Cardiac muscle cell (in vitro differentiated cells and primary cell): ENCODE measurements around the gene WDR89. TPM values are rescaled to one million over a fixed set of nuclear protein-coding genes. Genes with fewer than 3 reads are reported as not detected.
A peak's percentile ranks its signal among the peaks of the same experiment; 100 is the strongest.

Source experiments
- DNase-seq, 2 donors: peaks; one replicate each; pipeline versions ENCODE4 v3.0.0 to v3.0.0-alpha.2; 2010 to 2017; ENCODE audit warnings: low read depth in 1 of 2, low spot score in 1 of 2
- H3K27ac ChIP-seq: fragments of 200-600 bp; sonication (generic); 2 replicates; pipeline ENCODE4 v1.5.1; 2016
- H3K27me3 ChIP-seq: fragments of 200-600 bp; sonication (generic); 2 replicates; pipeline ENCODE4 v1.6.0; 2016; ENCODE audit warnings: control low read depth
- H3K36me3 ChIP-seq: fragments of 200-600 bp; sonication (generic); 2 replicates; pipeline ENCODE4 v1.5.1; 2016; ENCODE audit warnings: control low read depth
- H3K4me1 ChIP-seq: fragments of 200-600 bp; sonication (generic); 2 replicates; pipeline ENCODE4 v1.8.1; 2017; ENCODE audit warnings: low read depth, mild to moderate bottlenecking, mixed run types
- H3K4me3 ChIP-seq: fragments of 200-600 bp; sonication (generic); 2 replicates; pipeline ENCODE4 v1.5.1; 2016; ENCODE audit warnings: mild to moderate bottlenecking
- H3K9me3 ChIP-seq: fragments of 200-600 bp; sonication (generic); 2 replicates; pipeline ENCODE4 v1.5.1; 2017; ENCODE audit warnings: low read depth, mild to moderate bottlenecking, control low read depth
- CTCF ChIP-seq: IDR thresholded peaks from 2 replicates; pipeline ENCODE4 v1.5.1; 2012; ENCODE audit warnings: low read depth, mild to moderate bottlenecking, low read length
- polyA plus RNA-seq: library from polyadenylated mRNA; unstranded; fragments of >200 nt; fragmentation: Nextera tagmentation; extraction: Ambion mirVana; gene quantifications from 2 replicates; pipeline ENCODE4 v1.2.1, GENCODE V29; 2016
- total RNA-seq: library from RNA; depleted of rRNA; stranded (reverse); fragments of >200 nt; gene quantifications from 2 replicates; pipeline ENCODE4 v1.2.3, GENCODE V29; 2016

The WDR89 gene
- total and polyA plus RNA-seq, 2 experiments from 2014 or later, result 9.0 to 11.7 TPM

DNA sequence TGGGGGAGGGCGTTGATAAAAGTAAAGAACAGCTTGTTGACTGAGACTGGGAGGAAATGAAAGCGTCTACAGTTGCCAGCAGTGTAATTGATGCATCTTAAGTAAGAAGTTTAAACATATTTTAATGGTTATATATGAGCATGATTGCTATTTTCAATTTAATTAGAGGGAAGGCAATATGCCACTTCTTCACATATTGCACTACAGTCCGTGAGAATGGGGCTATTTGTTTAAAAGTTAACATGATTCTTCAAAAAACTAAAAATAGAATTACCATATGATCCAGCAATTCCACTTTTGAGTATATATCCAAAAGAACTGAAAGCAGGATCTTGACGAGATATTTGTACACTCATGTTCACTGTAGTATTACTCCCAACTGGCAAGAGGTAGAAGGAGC is 60.2 kb downstream of the WDR89 start:
- H3K27ac ChIP-seq, result no peak overlapping the region
- no peaks in the 10 kb centered on the region for H3K4me1 ChIP-seq
- no peaks in the 10 kb centered on the region for H3K27me3 ChIP-seq
- no peak for TF ChIP-seq CTCF
- no peaks in the 10 kb centered on the region for H3K36me3 ChIP-seq
- no peak for DNase-seq
- no peak overlapping the region for H3K4me3 ChIP-seq
- no peaks in the 10 kb centered on the region for H3K9me3 ChIP-seq

DNA sequence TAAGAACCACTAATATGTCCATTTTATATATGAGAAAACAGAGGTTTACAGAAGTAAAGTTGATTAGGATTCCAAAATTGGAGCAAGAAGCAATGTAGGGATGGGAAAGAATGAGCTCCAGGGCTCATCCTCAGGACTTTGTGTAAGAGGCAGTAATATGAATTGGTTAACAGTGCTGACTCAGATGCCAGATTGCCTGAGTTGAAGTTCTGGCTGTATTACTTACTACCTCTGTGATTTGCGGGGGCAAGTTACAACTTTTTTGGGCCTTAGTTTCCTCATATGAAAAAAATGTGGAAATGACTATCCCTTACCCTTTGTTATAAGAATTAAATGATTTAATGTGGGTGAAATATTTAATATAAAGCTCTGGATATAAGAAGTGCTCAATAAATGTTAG is 63.4 kb downstream of the WDR89 start:
- no peaks in the 10 kb centered on the region for H3K9me3 ChIP-seq
- no peak overlapping the region for H3K27ac ChIP-seq
- no peak overlapping the region for H3K4me3 ChIP-seq
- no peak for DNase-seq
- H3K4me1 ChIP-seq, result no peaks in the 10 kb centered on the region
- no peak for TF ChIP-seq CTCF
- no peaks in the 10 kb centered on the region for H3K36me3 ChIP-seq
- no peaks in the 10 kb centered on the region for H3K27me3 ChIP-seq

- no peak overlapping the region for H3K4me3 ChIP-seq
- no peak for TF ChIP-seq CTCF
- peak in 1 of 2 donors; percentile 9 for DNase-seq
- H3K4me1 ChIP-seq, result no peaks in the 10 kb centered on the region
- no peaks in the 10 kb centered on the region for H3K36me3 ChIP-seq
- H3K27me3 ChIP-seq, result no peaks in the 10 kb centered on the region
- no peaks in the 10 kb centered on the region for H3K9me3 ChIP-seq
- H3K27ac ChIP-seq, result no peak overlapping the region
Observed at GRCh38 chr14:63573581-63573980, 68.1 kb downstream of the WDR89 start.

GRCh38 chr14:63565448-63565847 is 76.2 kb downstream of the WDR89 start:
- Histone ChIP-seq H3K27ac (no peak overlapping the region), H3K4me1 (no peaks in the 10 kb centered on the region), H3K4me3 (no peak overlapping the region), H3K36me3 (no peaks in the 10 kb centered on the region), H3K9me3 (no peaks in the 10 kb centered on the region), H3K27me3 (no peaks in the 10 kb centered on the region)
- no peak for DNase-seq
- TF ChIP-seq CTCF, result no peak

GRCh38 chr14:63564318-63564717 is 77.4 kb downstream of the WDR89 start:
- DNase-seq, result peak in 1 of 2 donors; percentile 23
- no peaks in the 10 kb centered on the region for H3K9me3 ChIP-seq
- no peaks in the 10 kb centered on the region for H3K4me1 ChIP-seq
- H3K36me3 ChIP-seq, result no peaks in the 10 kb centered on the region
- H3K27me3 ChIP-seq, result no peaks in the 10 kb centered on the region
- H3K27ac ChIP-seq, result no peak overlapping the region
- H3K4me3 ChIP-seq, result no peak overlapping the region
- no peak for TF ChIP-seq CTCF
